Suppressor macrophage treated with lipopolysaccharide for 4 hours (primary cell): Measurements from ENCODE around the gene GABARAPL2.
A peak's percentile ranks its signal among the peaks of the same experiment; 100 is the strongest.
"Not testable (repeated sequence)": the region's sequence is repeated elsewhere in the genome, so short reads cannot be mapped to it uniquely, and the experiment has no call there.

Experiments used
- DNase-seq: peaks from one replicate; pipeline ENCODE4 v3.0.0-alpha.2; 2020

GABARAPL2 gene

GRCh38 chr16:75555707-75556430 lies 10.3 kb upstream of the GABARAPL2 start, which contains the start of gene TMEM231:
TMEM231 (minus strand) TSS chr16:75556252; CDS start chr16:75556209, 43 bp downstream.
- DNase-seq = peak; percentile 93

DNA sequence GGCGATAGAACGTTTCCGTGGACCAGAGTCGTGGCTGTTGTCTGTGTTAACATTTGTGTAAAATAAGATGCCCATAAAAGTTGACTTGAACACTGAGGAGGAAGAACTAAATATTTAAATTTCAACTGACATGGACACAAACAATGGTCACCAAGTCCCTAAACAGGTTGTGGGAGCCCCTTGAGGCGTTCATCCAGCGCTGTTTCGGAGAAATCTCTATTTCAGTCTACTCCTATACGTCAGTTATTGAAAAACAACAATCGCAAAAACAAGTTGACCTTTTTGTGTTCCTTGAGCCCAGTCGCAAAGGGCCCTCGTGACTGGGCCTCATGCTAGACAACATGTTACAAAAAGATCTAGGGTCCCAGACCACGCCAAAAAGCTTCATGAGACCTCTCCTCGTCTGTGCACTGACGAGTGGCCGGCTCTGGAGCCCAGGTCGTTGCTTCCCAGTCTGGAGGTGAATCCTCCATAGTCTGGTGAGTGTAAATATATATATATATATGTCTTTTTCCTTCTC lies 9.7 kb upstream of the GABARAPL2 start:
- no peak for DNase-seq

GRCh38 chr16:75558846-75559401 lies 7.3 kb upstream of the GABARAPL2 start:
- no peak for DNase-seq

DNA sequence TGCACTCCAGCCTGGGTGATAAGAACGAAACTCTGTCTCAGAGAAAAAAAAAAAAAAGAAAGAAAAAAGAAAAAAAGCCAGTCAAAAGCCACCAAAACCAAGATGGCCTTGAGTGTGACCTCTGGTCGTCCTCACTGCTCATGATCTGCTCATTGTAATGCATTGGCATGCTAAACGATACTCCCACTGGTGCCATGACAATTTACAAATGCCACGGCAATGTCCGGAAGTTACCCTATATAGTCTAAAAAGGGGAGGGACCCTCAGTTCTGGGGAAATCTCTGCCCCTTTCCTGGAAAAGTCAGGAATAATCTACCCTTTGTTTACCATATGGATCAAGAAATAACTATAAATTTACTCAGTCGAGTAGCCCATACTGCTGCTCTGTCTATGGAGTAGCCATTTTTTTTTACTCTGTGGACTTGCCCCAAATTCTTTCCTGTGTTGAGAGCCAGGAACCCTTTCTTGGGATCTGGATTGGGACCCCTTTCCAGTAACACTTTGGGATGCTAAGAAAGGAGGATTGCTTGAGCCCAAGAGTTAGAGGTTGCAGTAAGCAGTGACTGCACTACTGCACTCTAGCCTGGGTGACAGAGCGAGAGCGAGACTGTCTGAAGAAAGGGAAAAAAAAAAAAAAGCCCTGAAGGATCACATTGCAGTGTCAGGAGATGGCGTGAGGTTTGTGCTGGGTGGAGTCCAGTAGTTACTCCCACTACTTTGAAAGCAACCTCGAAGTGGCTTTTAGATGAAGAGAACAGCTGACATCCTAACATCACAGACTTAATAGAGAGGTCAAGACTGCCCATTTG lies 6.4 kb upstream of the GABARAPL2 start:
- DNase-seq = no peak

DNA sequence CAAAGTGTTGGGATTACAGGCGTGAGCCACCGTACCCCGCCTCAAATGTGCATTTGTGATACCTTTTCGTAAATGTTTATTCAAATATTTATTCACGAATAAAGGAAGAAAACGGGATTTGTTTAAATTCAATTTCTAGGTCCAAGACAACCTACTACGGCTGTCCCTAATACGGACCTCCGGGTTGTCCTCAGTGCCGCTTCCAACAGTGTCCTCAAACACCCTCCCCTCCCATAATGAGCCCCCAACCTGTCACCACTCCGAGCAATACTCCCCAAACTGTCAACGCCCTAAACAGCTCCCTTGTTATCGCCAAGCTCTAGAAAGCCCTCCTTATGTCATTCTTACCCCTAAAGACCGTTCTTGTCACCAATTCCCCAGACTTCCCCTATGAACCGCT lies 539 bp upstream of the GABARAPL2 start:
- no peak for DNase-seq

GRCh38 chr16:75566758-75567255 lies 628 bp downstream of the GABARAPL2 start:
- DNase-seq = peak; percentile 26

DNA sequence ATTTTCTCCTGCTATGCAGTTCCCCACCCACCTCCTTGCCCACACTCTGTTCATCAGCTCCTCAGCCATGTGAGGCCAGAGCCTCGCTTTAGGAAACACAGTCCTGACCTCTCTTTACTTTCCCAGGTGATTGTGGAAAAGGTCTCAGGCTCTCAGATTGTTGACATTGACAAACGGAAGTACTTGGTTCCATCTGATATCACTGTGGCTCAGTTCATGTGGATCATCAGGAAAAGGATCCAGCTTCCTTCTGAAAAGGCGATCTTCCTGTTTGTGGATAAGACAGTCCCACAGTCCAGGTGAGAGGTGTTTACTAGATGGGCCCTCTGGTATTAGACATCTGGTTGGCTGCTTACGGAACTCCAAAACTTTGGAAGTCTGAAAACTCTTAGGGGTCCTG lies 1.7 kb downstream of the GABARAPL2 start:
- no peak for DNase-seq

- DNase-seq = peak; percentile 64
Measured at GRCh38 chr16:75570396-75571065, 4.4 kb downstream of the GABARAPL2 start.

DNA sequence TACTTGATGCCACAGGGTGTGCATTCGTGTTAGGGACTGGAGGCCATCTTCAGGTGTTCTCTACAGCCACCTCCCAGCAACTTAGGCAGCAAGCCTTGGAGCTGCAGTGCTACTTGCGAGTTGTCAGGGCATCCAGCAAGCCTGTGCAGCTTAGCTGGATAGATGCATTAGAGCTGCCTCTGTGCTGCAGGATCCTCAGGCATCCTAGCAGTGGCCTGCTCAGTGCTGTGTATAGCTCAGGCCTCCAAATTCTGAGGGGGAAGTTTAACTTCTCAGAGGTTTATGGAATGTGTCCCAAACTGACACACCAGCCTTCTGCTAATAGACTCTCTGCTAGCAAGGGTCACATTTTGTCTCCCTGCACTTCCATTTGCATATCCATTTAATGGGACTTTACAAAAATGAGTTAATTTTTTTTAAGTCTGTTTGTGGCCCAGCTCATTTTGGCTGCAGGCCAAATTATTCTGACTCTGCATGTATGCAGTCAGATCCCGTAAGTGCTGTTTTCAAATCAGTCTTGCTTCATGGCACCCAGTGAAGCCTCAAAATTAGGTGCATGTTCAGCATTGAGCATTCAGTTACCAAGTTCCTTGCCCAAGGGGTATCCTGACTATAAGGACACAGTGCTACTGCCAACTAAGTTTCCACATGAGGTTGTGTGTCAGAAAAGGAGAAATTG lies 6.8 kb downstream of the GABARAPL2 start:
- DNase-seq = no peak

GRCh38 chr16:75573955-75574354 lies 7.8 kb downstream of the GABARAPL2 start:
- no peak for DNase-seq

DNA sequence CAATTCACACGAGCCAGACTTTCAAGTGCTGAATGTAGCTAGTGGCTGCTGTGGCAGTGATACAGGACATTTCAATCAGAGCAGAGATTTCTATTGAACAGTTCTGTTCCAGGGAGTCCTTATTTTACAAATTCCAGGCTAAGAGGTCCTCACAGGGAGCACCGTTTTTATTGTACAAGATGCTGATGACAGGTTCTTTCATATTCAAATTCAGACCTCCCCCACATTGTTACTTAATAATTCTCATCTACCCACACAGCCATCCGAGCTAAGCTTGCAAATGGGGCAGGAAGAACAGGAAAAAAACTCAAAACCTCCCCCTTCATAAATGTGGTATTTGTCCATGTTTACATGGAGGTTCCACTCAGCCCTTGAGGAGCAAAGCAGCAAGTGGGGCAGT lies 9.8 kb downstream of the GABARAPL2 start:
- DNase-seq = no peak

GRCh38 chr16:75576384-75576811 lies 10.2 kb downstream of the GABARAPL2 start:
- DNase-seq = no peak

GRCh38 chr16:75578212-75578611 lies 12.0 kb downstream of the GABARAPL2 start:
- DNase-seq = no peak

DNA sequence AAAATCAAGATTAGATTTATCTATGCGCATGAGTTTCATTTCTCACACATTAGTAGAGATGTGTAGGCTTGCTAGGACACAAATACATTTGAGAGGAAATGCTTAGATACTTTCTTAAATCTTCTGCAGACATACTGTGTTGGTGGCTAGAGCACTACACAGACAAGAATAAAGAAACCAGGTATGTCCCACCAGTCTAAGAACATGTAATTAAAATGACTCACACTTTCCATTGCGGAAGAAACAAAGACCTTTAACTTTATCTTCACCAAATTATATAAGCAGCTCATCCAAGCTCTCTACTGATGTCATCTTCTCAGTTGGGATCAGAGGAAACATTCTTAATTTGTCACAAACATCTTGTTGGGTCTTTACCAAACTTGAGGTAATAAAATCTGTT lies 12.5 kb downstream of the GABARAPL2 start:
- no peak for DNase-seq

DNA sequence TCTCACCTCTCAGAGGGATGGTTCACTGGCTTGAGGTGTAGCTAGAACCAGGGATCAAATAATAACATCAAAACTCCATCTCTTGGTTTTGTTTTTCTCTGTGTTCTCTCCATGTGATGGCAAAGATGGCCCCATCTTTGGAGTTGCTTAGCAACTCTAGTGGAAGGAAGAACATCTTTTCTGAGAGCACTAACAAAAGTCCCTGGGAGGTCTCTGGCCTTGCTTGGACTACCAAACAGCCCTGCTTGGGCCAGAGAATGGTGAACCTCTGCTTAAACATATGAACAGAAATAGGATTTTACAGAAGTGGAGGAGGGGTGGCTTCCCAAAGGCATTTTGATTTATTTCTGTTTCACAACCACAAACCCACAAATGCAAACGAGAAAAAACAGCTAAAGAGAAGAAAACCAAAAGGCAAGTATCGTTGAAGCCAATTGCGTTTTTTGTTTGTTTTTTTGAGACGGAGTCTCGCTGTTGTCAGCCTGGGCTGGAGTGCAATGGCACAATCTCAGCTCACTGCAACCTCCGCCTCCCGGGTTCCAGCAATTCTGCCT lies 13.2 kb downstream of the GABARAPL2 start:
- no peak for DNase-seq

GRCh38 chr16:75584108-75584507 lies 17.9 kb downstream of the GABARAPL2 start:
- no peak for DNase-seq

DNA sequence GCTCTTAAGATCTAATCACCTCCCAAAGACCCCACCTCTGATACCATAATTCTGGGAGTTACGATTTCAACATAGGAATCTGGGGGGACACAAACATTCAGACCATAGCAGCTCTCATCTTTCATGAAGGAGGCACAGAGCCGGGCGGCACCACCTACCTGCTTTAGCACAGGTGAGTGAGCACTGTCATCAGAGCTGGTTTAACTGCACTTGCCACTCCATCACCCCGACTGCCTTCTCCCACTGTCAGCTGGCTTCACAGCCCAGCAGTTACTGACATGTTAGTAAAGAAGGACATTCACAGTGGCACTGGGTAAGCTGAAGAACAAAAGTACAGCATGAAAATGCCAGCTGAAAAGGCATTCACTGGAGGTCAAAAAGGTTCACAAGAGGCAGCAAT lies 22.5 kb downstream of the GABARAPL2 start:
- no peak for DNase-seq

DNA sequence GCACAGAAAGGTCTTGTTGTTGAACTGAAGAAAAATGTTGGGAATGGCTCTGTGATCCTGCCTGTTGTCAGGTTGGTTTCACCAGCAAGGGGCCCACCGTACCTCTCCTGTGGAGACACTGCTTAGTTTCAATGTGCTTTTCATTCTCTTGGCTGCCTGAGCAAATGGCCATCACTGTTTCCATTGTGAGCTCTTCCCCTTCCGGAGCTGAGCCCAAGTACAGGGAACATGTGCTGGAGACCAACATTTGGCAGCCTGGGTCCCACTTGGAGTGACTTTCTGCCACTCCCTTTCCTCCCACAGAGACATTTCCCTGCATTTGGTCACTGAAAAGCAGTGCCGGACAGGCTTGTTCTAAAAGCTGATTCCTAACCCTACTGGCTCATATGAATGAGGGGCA lies 23.1 kb downstream of the GABARAPL2 start:
- DNase-seq = no peak

- no peak for DNase-seq
Measured at GRCh38 chr16:75590920-75591843, 25.0 kb downstream of the GABARAPL2 start.

GRCh38 chr16:75591927-75592326 lies 25.7 kb downstream of the GABARAPL2 start:
- not testable (repeated sequence) for DNase-seq

DNA sequence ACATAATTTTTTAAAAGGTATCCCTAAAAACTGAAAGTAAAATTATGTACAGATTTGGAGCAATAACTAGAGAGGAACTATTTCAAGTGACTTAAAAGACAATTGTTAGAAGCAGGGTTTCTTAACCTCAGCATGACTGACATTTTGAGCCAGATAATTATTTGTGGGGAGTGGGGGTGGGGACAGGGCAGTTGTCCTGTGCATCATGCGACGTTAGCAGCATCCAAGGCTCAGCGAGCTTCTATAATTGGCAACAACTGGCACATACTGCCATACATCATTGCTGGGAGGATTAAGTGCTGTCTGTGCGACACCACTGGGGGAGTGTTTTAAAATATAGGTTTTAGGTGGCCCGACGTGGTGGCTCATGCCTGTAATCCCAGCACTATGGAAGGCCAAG lies 27.1 kb downstream of the GABARAPL2 start:
- DNase-seq = no peak
